ENCODE results near the gene GGN.
"Not testable (repeated sequence)": the region's sequence is repeated elsewhere in the genome, so short reads cannot be mapped to it uniquely, and the experiment has no call there.

The GGN gene

DNA sequence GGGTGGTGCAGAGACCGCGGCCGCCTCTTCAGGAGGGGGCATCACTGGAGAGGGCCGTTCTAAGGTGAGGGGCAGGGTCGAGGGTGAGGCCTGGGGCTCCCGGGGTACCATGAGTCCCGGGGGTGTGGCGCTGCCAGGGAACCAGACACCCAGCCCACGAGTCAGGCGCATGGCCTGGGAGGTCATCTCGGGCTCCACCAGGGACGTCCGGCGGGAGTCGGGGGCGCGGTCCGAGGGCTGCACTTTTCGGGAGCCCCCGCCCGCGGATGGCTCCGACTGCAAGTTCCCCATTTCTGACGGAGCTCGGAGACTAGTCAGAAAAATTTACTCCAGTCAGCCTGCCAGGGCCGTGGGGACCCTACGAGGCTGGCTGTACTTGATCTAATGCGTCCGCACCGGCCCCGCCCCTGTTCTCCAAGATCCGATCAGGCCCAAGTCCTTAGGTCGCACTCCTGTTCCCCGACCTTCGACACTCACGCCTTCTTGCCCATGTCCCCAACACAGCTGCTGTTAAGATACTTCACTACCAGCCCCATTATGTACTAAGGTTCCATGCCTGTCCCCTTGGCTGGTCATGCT lies 774 bp downstream of the GGN start:
- DNase-seq (ENCODE audit: low read depth in 2 of 2): no peak

DNA sequence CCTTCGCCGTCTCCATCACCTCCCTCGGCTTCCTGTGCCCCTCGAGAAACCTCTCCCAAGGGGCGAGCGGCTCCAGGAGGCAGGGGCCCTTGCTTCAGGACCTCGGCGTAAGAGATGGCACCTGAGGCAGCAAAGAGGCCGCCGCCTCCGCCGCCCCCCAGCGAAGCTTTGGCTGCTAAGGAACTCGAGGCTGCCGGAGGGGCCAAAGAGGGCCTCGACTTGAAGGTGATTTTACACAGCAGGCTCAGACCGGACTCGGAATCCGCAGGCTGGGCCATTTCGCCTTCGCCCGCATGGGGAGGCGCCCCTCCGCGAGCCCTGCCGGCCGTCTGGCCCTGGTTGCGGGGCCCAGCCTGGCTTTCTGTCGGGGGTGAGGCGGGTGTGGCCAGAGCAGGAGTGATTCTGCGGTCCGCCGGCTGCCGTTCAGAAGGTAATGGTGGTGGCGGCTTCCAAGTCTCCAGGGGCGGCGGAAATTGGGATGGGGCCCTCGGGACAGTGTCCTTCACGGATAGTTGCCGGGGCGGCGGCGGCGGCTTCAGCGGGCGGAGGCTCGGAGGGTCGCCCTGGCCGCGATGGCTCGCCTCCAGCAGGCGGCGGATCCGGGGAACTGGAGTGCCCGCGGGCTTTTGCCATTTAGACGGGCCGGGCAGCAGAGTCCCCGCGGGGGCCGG lies 1.4 kb downstream of the GGN start:
- no peak for DNase-seq (ENCODE audit: low read depth in 2 of 2)

GRCh38 chr19:38385804-38386257 lies 2.0 kb downstream of the GGN start:
- DNase-seq (ENCODE audit: low read depth in 2 of 2): no peak

- no peak for DNase-seq (ENCODE audit: low read depth in 2 of 2)
Measured at GRCh38 chr19:38385057-38385803, 2.6 kb downstream of the GGN start.

GRCh38 chr19:38384209-38385027 lies 3.4 kb downstream of the GGN start:
- no peak for DNase-seq (ENCODE audit: low read depth in 2 of 2)

DNA sequence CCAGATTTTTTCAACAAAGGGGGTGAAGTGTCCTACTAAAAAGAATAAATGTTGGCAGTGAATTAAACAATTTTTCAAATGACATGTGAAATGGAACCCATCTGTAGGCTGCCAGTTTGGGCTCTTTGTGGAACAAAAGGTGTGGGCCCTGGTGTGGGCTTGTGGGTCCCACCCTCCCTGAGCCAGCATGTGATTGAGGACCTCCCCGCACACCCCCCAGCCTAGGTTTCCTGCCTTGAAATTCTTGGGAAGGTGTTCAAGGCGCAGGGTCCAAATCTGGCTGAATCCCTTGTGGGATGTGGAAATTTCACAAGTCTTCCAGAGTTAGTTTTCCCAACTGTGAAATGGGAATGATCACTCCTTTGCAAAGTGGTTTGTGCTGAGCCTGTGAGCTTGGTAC lies 4.1 kb downstream of the GGN start:
- no peak for DNase-seq (ENCODE audit: low read depth in 2 of 2)

DNA sequence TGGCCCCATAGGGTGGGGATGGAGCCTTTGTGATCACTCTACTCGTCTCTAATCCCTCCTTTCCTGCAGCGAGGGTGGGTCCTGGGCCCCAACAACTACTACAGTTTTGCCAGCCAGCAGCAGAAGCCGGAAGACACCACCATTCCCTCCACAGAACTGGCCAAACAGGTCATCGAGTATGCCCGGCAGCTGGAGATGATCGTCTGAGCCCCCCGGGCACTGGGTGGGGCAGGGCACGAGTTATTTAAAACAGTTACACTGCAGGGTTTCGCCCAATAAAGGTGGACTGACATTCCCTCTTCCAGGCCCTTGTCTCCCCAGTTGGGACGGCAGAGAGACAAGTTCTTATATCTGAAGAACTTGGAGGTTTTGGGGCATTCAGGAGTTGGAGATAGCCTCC lies 4.7 kb downstream of the GGN start:
- no peak for DNase-seq (ENCODE audit: low read depth in 2 of 2)

- DNase-seq (ENCODE audit: low read depth in 2 of 2): no peak
Measured at GRCh38 chr19:38381138-38381537, 6.7 kb downstream of the GGN start.

DNA sequence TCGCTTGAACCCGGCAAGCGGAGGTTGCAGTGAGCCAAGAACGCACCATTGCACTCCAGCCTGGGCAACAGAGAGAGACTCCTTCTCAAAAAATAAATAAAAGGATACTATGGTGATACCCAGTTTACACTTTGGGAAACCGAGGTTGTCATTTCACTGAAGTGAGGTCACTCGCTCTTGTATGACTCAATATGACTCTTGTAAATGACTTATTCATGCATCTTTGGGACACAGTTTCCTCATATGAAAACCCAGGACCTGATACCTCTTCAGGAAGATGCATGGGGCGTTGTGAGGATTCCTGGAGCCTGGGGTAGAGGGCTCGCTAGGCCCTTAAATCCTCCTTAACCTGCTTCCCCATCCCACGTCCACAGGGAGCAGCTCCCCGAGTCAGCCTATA lies 9.0 kb downstream of the GGN start:
- DNase-seq (ENCODE audit: low read depth in 2 of 2): no peak

GRCh38 chr19:38377052-38377451 lies 10.8 kb downstream of the GGN start:
- no peak for DNase-seq (ENCODE audit: low read depth in 2 of 2)

GRCh38 chr19:38376576-38376975 lies 11.3 kb downstream of the GGN start:
- no peak for DNase-seq (ENCODE audit: low read depth in 2 of 2)

DNA sequence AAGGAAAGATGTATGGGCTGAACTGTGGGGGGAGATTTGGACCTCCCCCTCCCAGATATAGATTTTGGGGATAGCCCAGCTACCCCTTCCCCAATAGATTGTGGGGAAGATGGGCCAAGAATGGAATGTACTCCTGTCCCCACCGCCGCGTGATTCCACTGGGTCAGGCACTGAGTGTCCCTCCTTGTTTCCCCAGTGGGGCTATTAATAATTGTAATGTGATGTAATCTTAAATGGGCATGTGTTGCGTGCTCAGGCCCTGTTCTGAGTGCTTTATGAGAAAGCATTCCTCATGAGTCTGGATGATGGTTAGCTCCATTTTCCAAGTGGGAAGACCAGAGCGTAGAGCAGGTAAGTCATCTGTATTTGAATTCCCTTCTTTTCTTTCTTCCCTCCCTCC lies 12.1 kb downstream of the GGN start:
- DNase-seq (ENCODE audit: low read depth in 2 of 2): no peak

DNA sequence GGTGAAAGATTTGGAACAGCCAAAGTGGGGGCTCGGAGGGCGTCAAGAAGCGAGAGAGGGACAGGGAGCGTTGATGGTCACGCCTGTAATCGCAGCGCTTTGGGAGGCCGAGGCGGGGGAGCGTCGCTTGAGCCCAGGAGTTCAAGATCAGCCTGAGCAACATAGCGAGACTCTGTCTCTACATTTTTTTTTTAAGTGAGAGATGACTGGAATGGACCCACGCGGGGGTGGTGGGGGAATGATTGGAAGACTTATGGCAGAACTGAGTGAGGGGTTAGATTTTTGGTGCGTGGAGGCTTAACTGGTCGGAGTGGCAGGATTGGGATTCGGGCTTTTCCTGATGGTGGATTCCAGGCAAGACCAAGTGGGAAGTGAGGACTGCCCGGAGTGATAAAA lies 12.7 kb downstream of the GGN start:
- no peak for DNase-seq (ENCODE audit: low read depth in 2 of 2)

- peak; percentile 98 for DNase-seq (ENCODE audit: low read depth in 2 of 2)
Measured at GRCh38 chr19:38374332-38375097, 13.3 kb downstream of the GGN start, which contains the start of gene PSMD8. Gene PSMD8 (plus strand): TSS chr19:38374571. CDS start chr19:38374602, 31 bp downstream.

DNA sequence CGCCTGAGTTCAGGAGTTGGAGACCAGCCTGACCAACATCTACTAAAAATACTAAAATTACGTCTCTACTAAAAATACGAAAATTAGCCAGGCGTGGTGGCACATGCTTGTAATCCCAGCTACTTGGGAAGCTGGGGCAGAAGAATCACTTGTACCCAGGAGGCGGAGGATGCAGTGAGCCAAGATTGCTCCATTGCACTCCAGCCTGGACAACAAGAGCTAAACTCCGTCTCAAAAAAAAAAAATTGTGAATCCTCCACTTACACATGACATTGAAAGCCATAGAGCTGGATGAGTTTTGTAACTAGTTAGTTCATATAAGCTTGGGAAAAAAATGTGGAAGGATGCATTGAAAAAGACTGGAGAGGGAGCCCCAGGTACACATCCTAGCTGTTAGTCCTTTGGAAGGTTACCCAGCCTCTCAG lies 13.9 kb downstream of the GGN start:
- no peak for DNase-seq (ENCODE audit: low read depth in 2 of 2)

DNA sequence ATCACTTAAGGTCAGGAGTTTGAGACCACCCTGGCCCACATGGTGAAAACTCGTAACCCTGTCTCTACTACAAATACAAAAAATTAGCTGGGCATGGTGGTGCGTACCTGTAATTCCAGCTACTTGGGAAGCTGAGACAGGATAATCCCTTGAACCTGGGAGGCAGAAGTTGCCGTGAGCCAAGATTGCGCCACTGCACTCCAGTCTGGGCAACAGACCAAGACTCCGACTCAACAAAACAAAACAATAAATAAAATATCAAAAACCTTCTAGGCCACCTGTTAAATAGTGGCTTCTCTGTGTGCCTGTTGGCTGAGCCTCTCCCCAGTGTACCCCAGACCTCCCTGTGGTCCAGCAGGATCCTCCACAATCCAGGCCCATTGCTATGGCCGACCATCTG lies 16.8 kb downstream of the GGN start:
- no peak for DNase-seq (ENCODE audit: low read depth in 2 of 2)

- no peak for DNase-seq (ENCODE audit: low read depth in 2 of 2)
Measured at GRCh38 chr19:38370299-38370698, 17.5 kb downstream of the GGN start.

DNA sequence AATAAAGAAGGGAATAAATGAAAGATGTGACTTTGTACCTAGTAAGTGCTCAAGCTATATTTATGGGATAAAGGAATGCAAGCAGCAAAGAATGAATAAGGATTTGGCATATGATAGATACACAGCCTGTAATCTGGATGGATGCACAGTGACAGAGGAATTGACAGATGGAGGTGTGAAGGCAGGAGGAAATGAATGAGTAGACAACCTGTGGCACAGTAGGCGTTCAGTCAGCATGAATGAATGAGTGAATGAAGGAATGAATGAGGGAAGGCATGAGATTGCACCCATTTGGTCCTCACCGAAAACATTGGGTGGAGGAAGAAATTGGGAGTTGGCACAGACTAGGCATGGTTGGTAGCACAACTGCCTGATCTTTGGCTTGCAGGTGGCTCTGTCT lies 18.2 kb downstream of the GGN start:
- DNase-seq (ENCODE audit: low read depth in 2 of 2): no peak

DNA sequence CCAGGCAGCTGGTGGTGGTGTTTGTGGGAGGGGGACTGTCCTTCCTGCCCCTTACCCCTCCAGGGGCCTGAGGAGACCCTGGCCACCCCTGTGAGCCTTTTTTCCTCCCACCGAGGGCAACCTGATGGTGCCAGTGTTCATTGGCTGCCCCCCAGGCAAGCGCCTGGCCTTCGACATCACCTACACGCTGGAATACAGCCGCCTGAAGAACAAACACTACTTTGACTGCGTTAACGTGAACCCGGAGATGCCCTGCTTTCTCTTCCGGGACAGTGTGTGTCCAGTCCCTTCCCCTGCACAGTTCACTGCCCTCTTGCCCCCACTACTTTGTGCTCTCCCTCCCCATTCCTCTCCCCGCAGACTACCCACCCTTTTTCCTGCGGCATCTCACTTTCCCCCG lies 20.8 kb downstream of the GGN start:
- DNase-seq (ENCODE audit: low read depth in 2 of 2): no peak

- not testable (repeated sequence) for DNase-seq (ENCODE audit: low read depth in 2 of 2)
Measured at GRCh38 chr19:38362946-38363688, 24.7 kb downstream of the GGN start.
